Measurements from ENCODE around the gene SIN3A. TPM values are rescaled to one million over a fixed set of nuclear protein-coding genes. Genes with fewer than 3 reads are reported as not detected.
"Not testable (repeated sequence)": the region's sequence is repeated elsewhere in the genome, so short reads cannot be mapped to it uniquely, and the experiment has no call there.

The SIN3A gene
- total and polyA plus RNA-seq, 5 experiments from 2014 or later = 12.4 to 137 (median 17.0) TPM

GRCh38 chr15:75338661-75339240, 112.7 kb downstream of the SIN3A start:
- Mint-ChIP-seq H3K4me1 (peaks cover 16 to 28% (median 21%) of the 10 kb centered on the region in 4 donors), H3K36me3 (peaks cover 0 to 7% (median 7%) of the 10 kb centered on the region in 3 donors), H3K27ac (peak overlapping the region in 2 of 10 donors; percentile 28 to 32), H3K9me3 (no peaks in the 10 kb centered on the region), H3K27me3 (no peaks in the 10 kb centered on the region), H3K4me3 (no peak overlapping the region)
- ATAC-seq (no peak), DNase-seq (no peak)
- POLR2A ChIA-PET = no interaction called here

- peak; percentile 69 to 88 for ATAC-seq
- peaks cover 0 to 2% (median 0%) of the 10 kb centered on the region in 5 donors for H3K27me3 Mint-ChIP-seq
- peak within 1 kb of the TSS; percentile 68 to 93 (median 84) for H3K27ac Mint-ChIP-seq
- peak; percentile 41 to 81 (median 56) for DNase-seq
- H3K4me3 Mint-ChIP-seq = peak within 1 kb of the TSS; percentile 86 to 95 (median 89)
- H3K36me3 Mint-ChIP-seq = peaks cover 0 to 7% (median 3%) of the 10 kb centered on the region in 3 donors
- H3K9me3 Mint-ChIP-seq = no peaks in the 10 kb centered on the region
- peaks cover 14 to 28% (median 21%) of the 10 kb centered on the region in 4 donors for H3K4me1 Mint-ChIP-seq
- POLR2A ChIA-PET = interaction anchor here (1.5 to 2.0 kb wide), 2 partner anchors 15 to 33 kb away, joined by 3 to 10 read pairs; partner anchors contain the start of gene MAN2C1
Observed at GRCh38 chr15:75335705-75336355, 115.7 kb downstream of the SIN3A start, which contains the start of gene COMMD4. COMMD4 (plus strand) TSS chr15:75336063; CDS start chr15:75336090, 27 bp downstream.

- H3K9me3 Mint-ChIP-seq = no peaks in the 10 kb centered on the region
- H3K27me3 Mint-ChIP-seq = peaks cover 0 to 2% (median 0%) of the 10 kb centered on the region in 5 donors
- POLR2A ChIA-PET = interaction anchor here (0.7 to 2.0 kb wide), 3 partner anchors 14 to 33 kb away, joined by 3 to 10 read pairs (median 3); partner anchors contain the start of gene MAN2C1
- H3K4me3 Mint-ChIP-seq = peak overlapping the region; percentile 86 to 95 (median 89)
- ATAC-seq (no peak), DNase-seq (no peak)
- H3K4me1 Mint-ChIP-seq = peaks cover 14 to 28% (median 21%) of the 10 kb centered on the region in 4 donors
- peak overlapping the region in 8 of 10 donors; percentile 65 to 93 (median 84) for H3K27ac Mint-ChIP-seq
- peaks cover 0 to 7% (median 3%) of the 10 kb centered on the region in 3 donors for H3K36me3 Mint-ChIP-seq
Observed at GRCh38 chr15:75335313-75335704, 116.2 kb downstream of the SIN3A start.

DNA sequence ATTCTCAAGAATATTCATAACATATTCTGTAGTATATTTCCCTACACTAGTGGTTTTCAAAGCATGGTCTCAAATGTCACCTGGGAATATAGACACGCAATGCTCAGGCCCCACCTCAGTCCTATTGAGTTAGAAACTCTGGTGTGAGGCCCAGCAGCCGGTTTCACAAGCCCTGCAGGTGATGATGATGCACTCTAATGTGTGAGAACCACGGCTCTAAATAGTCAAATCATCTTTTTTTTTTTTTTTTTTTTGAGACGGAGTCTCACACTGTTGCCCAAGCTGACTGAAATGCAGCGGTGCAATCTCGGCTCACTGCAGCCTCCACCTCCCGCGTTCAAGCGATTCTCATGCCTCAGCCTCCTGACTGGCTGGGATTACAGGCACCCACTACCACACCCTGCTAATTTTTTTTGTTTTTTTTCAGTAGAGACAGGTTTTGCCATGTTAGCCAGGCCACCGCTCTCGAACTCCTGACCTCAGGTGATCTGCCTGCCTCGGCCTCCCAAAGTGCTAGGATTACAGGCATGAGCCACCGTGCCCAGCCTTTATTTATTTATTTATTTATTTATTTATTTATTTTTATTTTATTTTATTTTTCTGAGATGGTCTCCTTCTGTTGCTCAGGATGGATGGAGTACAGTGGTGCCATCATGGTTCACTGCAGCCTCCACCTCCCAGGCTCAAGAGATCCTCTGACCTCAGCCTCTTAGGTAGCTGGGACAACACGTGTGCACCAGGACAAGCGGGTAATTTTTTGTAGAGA, 117.7 kb downstream of the SIN3A start:
- H3K27ac Mint-ChIP-seq, H3K27me3 Mint-ChIP-seq, DNase-seq, H3K9me3 Mint-ChIP-seq, H3K36me3 Mint-ChIP-seq, ATAC-seq: not testable (repeated sequence)
- Mint-ChIP-seq H3K4me1 (peaks cover 14 to 28% (median 21%) of the 10 kb centered on the region in 4 donors), H3K4me3 (peak overlapping the region in 1 of 10 donors; percentile 7)
- POLR2A ChIA-PET = interaction anchor here (0.5 kb wide), 1 partner anchor 471 kb away, joined by 3 read pairs; no protein-coding TSS in a partner anchor

DNA sequence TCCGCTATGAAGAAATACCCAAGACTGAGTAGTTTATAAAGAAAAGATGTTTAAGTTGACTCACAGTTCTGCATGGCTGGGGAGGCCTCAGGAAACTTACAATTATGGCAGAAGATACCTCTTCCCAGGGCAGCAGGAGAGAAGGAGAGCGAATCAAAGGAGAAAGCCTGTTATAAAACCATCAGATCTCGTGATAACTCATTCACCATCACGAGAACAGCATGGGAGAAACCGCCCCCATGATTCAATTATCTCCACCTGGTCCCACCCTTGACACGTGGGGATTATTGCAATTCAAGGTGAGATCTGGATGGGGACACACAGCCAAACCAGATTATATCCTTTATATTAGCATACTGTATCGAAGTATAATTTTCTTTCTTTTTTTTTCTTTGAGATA, 119.4 kb downstream of the SIN3A start:
- H3K36me3 Mint-ChIP-seq, H3K27ac Mint-ChIP-seq, DNase-seq, H3K27me3 Mint-ChIP-seq, H3K9me3 Mint-ChIP-seq, ATAC-seq, H3K4me3 Mint-ChIP-seq: not testable (repeated sequence)
- H3K4me1 Mint-ChIP-seq = peaks cover 11 to 22% (median 20%) of the 10 kb centered on the region in 4 donors
- POLR2A ChIA-PET = interaction anchor here (0.6 kb wide), 1 partner anchor 139 kb away, joined by 5 read pairs; no protein-coding TSS in a partner anchor

- POLR2A ChIA-PET = no interaction called here
- Mint-ChIP-seq H3K27ac (peak overlapping the region in 1 of 10 donors; percentile 81), H3K4me1 (no peaks in the 10 kb centered on the region), H3K36me3 (no peaks in the 10 kb centered on the region), H3K4me3 (no peak overlapping the region), H3K9me3 (no peaks in the 10 kb centered on the region), H3K27me3 (peaks cover 0 to 4% (median 0%) of the 10 kb centered on the region in 5 donors)
- DNase-seq (no peak), ATAC-seq (no peak)
Observed at GRCh38 chr15:75329571-75329970, 121.9 kb downstream of the SIN3A start.

- no peaks in the 10 kb centered on the region for H3K36me3 Mint-ChIP-seq
- POLR2A ChIA-PET = no interaction called here
- H3K4me3 Mint-ChIP-seq = no peak overlapping the region
- no peak for DNase-seq
- H3K4me1 Mint-ChIP-seq = no peaks in the 10 kb centered on the region
- H3K27me3 Mint-ChIP-seq = peaks cover 0 to 4% (median 0%) of the 10 kb centered on the region in 5 donors
- ATAC-seq = no peak
- no peaks in the 10 kb centered on the region for H3K9me3 Mint-ChIP-seq
- H3K27ac Mint-ChIP-seq = no peak overlapping the region
Observed at GRCh38 chr15:75328493-75329314, 122.8 kb downstream of the SIN3A start.

GRCh38 chr15:75327491-75327890, 124.0 kb downstream of the SIN3A start:
- Mint-ChIP-seq H3K27ac (peak overlapping the region in 1 of 10 donors; percentile 71), H3K4me1 (no peaks in the 10 kb centered on the region), H3K9me3 (no peaks in the 10 kb centered on the region), H3K4me3 (no peak overlapping the region), H3K36me3 (no peaks in the 10 kb centered on the region), H3K27me3 (peaks cover 0 to 4% (median 0%) of the 10 kb centered on the region in 5 donors)
- ATAC-seq (no peak), DNase-seq (no peak)
- POLR2A ChIA-PET = interaction anchor here (0.6 kb wide), 1 partner anchor 1361 kb away, joined by 4 read pairs; no protein-coding TSS in a partner anchor

DNA sequence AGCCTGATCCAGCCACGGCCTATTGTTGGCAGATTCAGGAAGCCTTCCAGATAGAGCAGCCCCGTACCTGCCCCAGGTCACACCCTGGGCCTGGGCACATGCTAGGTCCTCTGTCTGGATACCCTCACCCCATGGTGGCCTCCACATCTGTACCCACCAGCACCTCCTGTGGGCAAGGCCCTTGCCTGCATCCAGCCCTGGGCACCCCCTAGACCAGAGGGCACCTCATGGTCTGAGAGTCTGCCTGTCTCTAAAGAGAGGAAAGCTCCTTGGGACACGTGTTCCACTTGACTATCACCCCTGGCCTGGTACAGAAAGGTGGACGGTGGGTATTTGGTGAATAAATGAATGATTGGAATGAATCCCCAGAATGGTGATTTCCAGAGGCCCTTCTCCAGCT, 124.5 kb downstream of the SIN3A start:
- no peaks in the 10 kb centered on the region for H3K4me1 Mint-ChIP-seq
- H3K4me3 Mint-ChIP-seq = no peak overlapping the region
- no peaks in the 10 kb centered on the region for H3K36me3 Mint-ChIP-seq
- no peak for DNase-seq
- no peak for ATAC-seq
- no peaks in the 10 kb centered on the region for H3K9me3 Mint-ChIP-seq
- peak overlapping the region in 2 of 10 donors; percentile 30 to 69 for H3K27ac Mint-ChIP-seq
- POLR2A ChIA-PET = no interaction called here
- H3K27me3 Mint-ChIP-seq = peaks cover 0 to 3% (median 0%) of the 10 kb centered on the region in 5 donors

GRCh38 chr15:75325922-75326321, 125.6 kb downstream of the SIN3A start:
- no peaks in the 10 kb centered on the region for H3K9me3 Mint-ChIP-seq
- H3K27ac Mint-ChIP-seq = no peak overlapping the region
- H3K27me3 Mint-ChIP-seq = peaks cover 0 to 6% (median 0%) of the 10 kb centered on the region in 5 donors
- no peaks in the 10 kb centered on the region for H3K36me3 Mint-ChIP-seq
- POLR2A ChIA-PET = no interaction called here
- DNase-seq (no peak), ATAC-seq (no peak)
- no peaks in the 10 kb centered on the region for H3K4me1 Mint-ChIP-seq
- no peak overlapping the region for H3K4me3 Mint-ChIP-seq

GRCh38 chr15:75321711-75322110, 129.8 kb downstream of the SIN3A start:
- POLR2A ChIA-PET = no interaction called here
- no peak overlapping the region for H3K4me3 Mint-ChIP-seq
- H3K36me3 Mint-ChIP-seq = no peaks in the 10 kb centered on the region
- no peak for ATAC-seq
- DNase-seq = no peak
- no peaks in the 10 kb centered on the region for H3K9me3 Mint-ChIP-seq
- peaks cover 0 to 4% (median 0%) of the 10 kb centered on the region in 5 donors for H3K27me3 Mint-ChIP-seq
- peaks cover 0 to 2% (median 0%) of the 10 kb centered on the region in 4 donors for H3K4me1 Mint-ChIP-seq
- H3K27ac Mint-ChIP-seq = no peak overlapping the region

All from naive thymus-derived CD8-positive, alpha-beta T cell (primary cell).